ENCODE results near the gene TTC7B.

TTC7B gene

DNA sequence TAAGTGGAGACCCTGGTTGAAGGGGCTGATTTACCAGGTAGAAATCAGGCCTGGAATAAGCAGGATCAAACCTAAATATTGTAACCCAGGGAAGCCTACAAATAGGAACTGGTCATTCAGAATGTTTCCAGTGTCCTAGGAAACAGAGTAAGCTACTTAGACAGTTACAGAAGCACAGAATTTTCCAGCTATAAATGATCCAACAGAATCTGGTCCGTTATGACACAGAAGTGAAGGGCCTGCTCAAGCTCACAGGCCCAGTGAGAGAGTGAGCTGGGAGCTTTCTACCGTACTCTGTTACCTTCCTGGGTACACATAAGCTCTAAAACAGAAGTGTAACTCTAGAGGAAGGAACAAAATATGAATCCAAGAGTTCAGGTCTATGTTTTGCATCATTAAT is 119.1 kb downstream of the TTC7B start:
- TF ChIP-seq, protein P1, sequence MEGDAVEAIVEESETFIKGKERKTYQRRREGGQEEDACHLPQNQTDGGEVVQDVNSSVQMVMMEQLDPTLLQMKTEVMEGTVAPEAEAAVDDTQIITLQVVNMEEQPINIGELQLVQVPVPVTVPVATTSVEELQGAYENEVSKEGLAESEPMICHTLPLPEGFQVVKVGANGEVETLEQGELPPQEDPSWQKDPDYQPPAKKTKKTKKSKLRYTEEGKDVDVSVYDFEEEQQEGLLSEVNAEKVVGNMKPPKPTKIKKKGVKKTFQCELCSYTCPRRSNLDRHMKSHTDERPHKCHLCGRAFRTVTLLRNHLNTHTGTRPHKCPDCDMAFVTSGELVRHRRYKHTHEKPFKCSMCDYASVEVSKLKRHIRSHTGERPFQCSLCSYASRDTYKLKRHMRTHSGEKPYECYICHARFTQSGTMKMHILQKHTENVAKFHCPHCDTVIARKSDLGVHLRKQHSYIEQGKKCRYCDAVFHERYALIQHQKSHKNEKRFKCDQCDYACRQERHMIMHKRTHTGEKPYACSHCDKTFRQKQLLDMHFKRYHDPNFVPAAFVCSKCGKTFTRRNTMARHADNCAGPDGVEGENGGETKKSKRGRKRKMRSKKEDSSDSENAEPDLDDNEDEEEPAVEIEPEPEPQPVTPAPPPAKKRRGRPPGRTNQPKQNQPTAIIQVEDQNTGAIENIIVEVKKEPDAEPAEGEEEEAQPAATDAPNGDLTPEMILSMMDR (IDR thresholded peaks at IDR 0.05; ENCODE audit: low read depth, low read length), result no peak
- no peak overlapping the region for H3K4me3 ChIP-seq (ENCODE audit: low read depth, low read length)

- TF ChIP-seq, protein P1 (IDR thresholded peaks at IDR 0.05; ENCODE audit: low read depth, low read length), result no peak
- H3K4me3 ChIP-seq (ENCODE audit: low read depth, low read length), result no peak overlapping the region
Measured at GRCh38 chr14:90696720-90697119, 119.5 kb downstream of the TTC7B start.

- TF ChIP-seq, protein P1 (IDR thresholded peaks at IDR 0.05; ENCODE audit: low read depth, low read length), result no peak
- no peak overlapping the region for H3K4me3 ChIP-seq (ENCODE audit: low read depth, low read length)
Measured at GRCh38 chr14:90695997-90696660, 120.1 kb downstream of the TTC7B start.

- H3K4me3 ChIP-seq (ENCODE audit: low read depth, low read length), result no peak overlapping the region
- TF ChIP-seq, protein P1 (IDR thresholded peaks at IDR 0.05; ENCODE audit: low read depth, low read length), result no peak
Measured at GRCh38 chr14:90693413-90693812, 122.8 kb downstream of the TTC7B start.

DNA sequence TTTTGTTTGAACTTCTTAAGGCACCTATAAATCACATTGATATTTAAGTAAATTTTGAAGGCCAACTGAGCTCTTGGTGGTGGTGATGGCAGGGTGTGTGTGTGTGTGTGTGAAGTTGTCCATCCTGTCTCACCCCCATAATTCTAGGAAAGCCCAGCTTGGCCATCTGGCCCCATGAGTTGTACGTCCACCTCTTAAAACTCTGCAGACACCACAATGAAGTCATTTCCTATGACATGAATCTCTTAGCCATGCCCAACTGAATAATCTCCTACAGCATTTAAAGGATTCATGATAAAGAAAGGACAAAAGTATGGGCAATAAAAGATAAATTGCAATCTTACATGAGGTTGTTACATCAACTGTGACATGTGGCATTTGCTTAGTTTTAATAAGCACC is 123.4 kb downstream of the TTC7B start:
- H3K4me3 ChIP-seq (ENCODE audit: low read depth, low read length), result no peak overlapping the region
- TF ChIP-seq, protein P1 (IDR thresholded peaks at IDR 0.05; ENCODE audit: low read depth, low read length), result no peak

GRCh38 chr14:90692061-90692460 is 124.2 kb downstream of the TTC7B start:
- H3K4me3 ChIP-seq (ENCODE audit: low read depth, low read length), result no peak overlapping the region
- TF ChIP-seq, protein P1 (IDR thresholded peaks at IDR 0.05; ENCODE audit: low read depth, low read length), result no peak

DNA sequence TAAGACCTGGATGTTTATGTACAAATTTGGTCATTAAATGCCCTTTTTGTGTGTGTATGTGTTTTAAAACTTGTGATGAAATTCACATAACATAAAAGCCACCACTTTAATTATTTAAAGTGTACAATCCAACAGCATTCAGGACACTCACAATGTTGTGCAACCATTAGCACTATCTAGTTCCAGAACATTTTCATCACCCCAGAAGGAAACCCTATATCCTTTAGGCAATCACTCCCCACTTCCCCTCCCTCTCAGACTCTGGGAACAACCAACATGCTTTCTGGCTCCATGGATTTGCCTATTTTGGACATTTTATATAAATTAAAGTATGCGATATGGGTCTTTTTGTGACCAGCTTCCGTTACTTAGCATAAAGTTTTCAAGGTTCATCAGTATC is 124.6 kb downstream of the TTC7B start:
- H3K4me3 ChIP-seq (ENCODE audit: low read depth, low read length), result no peak overlapping the region
- TF ChIP-seq, protein P1 (IDR thresholded peaks at IDR 0.05; ENCODE audit: low read depth, low read length), result no peak

Data from WI38 (cell line).